MCF 10A (cell line): Measurements from ENCODE around the gene ELFN1. TPM values are rescaled to one million over a fixed set of nuclear protein-coding genes. Genes with fewer than 3 reads are reported as not detected.

ENCODE experiments used
- BruUV-seq: library from RNA; stranded (reverse); fragments of 400-500 nt; replicated peaks from 2 replicates; lab custom pipeline; 2021; lab: Mats Ljungman, UMichigan
- CTCF ChIA-PET: fragments of 300-600 bp; sonication (Branson Sonifier 250); formaldehyde crosslinking; extraction: SDS; loops from one replicate; lab custom pipeline; 2021; ENCODE audit warnings: antibody characterized with exemption, inconsistent platforms; lab: Yijun Ruan, JAX
- POLR2A ChIA-PET: fragments of 300-600, 350-650 bp; sonication (Branson Sonifier 250); formaldehyde crosslinking; extraction: SDS; loops from one replicate; lab custom pipeline; 2020; ENCODE audit warnings: antibody characterized with exemption, inconsistent platforms; lab: Yijun Ruan, JAX
- DNase-seq: peaks from one replicate; pipeline ENCODE4 v3.0.0-alpha.2; 2018; ENCODE audit not compliant: unreplicated experiment
- H3K27ac Mint-ChIP-seq: one replicate; pipeline ENCODE4 v1.8.0; 2022; ENCODE audit warnings: mild to moderate bottlenecking, low read depth, mixed read lengths; ENCODE audit not compliant: unreplicated experiment
- H3K27me3 Mint-ChIP-seq: one replicate; pipeline ENCODE4 v1.8.0; 2022; ENCODE audit warnings: mixed read lengths; ENCODE audit not compliant: insufficient read depth, unreplicated experiment
- H3K36me3 Mint-ChIP-seq: one replicate; pipeline ENCODE4 v1.8.0; 2022; ENCODE audit warnings: mild to moderate bottlenecking, moderate library complexity, mixed read lengths; ENCODE audit not compliant: insufficient read depth, unreplicated experiment
- H3K4me1 Mint-ChIP-seq: one replicate; pipeline ENCODE4 v1.8.0; 2022; ENCODE audit warnings: mixed read lengths; ENCODE audit not compliant: insufficient read depth, unreplicated experiment
- H3K4me3 Mint-ChIP-seq: one replicate; pipeline ENCODE4 v1.8.0; 2022; ENCODE audit warnings: mild to moderate bottlenecking, moderate library complexity, mixed read lengths; ENCODE audit not compliant: unreplicated experiment
- H3K9me3 Mint-ChIP-seq: one replicate; pipeline ENCODE4 v1.8.0; 2022; ENCODE audit warnings: mixed read lengths; ENCODE audit not compliant: unreplicated experiment
- CTCF ChIP-seq: fragments of 200-600 bp; IDR thresholded peaks from one replicate; pipeline ENCODE4 v1.8.0; 2022; ENCODE audit warnings: antibody characterized with exemption, mild to moderate bottlenecking; ENCODE audit not compliant: unreplicated experiment
- intact Hi-C: fragments of 100-400 bp; cut with micrococcal nuclease; formaldehyde crosslinking; loops from 2 replicates; pipeline ENCODE4 v1.14.1; 2022
- total RNA-seq: library from RNA; stranded (reverse); gene quantifications from 2 replicates; pipeline ENCODE4 v1.2.3, GENCODE V29; 2022

Gene ELFN1
- total RNA-seq, 1 experiment from 2014 or later, result not detected

DNA sequence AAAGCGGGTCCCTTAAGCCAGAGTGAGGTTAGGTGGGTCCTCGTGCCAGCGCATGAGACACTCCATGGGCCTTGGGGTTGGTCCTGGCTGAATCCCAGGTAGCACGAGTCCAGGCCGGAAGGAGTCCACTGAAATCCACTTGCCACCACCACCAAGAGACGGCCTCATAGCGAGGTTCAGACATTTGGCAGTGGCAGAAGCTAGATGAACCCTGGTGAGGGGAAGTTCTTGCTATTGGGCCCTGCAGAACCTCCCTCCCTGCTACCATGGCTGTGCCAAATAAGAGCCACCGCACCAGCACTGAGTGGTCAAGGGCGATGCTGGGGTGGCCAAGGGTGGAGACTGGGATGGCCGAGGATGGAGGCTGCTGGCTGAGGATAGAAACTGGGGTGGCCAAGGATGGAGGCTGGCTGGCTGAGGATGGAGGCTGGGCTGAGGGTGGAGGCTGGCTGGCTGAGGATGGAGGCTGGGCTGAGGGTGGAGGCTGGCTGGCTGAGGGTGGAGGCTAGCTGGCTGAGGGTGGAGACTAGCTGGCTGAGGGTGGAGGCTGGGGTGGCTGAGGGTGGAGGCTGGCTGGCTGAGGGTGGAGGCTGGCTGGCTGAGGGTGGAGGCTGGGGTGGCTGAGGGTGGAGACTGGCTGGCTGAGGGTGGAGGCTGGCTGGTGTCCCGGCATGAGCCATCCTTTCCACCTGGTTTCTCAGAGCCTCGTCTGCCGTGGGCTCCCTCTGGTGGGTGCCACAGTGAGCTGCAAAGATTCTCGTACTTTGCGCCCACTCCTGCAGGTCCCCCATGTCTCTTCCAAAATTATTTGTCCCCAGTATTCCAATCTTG lies 88.2 kb downstream of the ELFN1 start:
- DNase-seq, result peak; percentile 17
- Mint-ChIP-seq H3K27me3 (peaks cover 53% of the 10 kb centered on the region), H3K27ac (no peak overlapping the region), H3K4me3 (no peak overlapping the region), H3K36me3 (no peaks in the 10 kb centered on the region), H3K4me1 (no peaks in the 10 kb centered on the region), H3K9me3 (no peaks in the 10 kb centered on the region)
- ChIA-PET CTCF (interaction anchor here (0.7 kb wide), 1 partner anchor 21 kb away, joined by 4 read pairs; no protein-coding TSS in a partner anchor), POLR2A (no interaction called here)
- BruUV-seq, result no TSS peak
- intact Hi-C loops, result no loop called here
- peak; percentile 20 for TF ChIP-seq CTCF

DNA sequence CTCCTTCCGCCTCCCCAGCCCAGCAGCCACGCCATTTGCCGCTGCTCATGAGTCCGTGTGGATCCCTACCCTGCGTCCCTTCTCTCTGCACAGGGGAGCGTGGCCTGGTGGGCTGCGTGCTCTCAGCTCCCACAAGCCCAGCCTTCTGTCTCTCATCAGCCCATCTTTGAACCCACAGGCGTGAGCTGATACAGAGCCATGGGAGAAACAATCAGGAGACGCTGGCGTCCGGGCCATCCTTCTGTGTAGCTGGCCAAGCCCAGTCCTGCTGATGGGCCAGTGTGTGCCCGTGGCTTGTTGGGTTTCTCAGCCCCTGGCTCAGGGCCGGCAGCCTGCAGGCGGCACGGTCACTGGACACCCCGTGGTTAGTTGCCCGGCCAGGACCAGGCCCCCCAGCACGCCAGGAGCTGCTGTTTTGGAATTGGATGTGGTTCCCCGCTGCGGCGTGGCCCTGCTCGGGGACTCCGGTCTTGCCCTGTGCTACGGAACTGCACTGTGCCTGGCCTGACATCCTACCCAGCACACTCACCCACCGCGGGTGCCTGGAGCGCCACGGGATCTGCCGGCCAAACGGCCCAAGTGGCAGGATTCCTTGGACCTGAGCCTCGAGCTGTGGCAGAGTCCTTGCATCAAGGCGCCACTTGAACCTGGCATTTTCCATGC lies 88.9 kb downstream of the ELFN1 start:
- Mint-ChIP-seq H3K4me1 (no peaks in the 10 kb centered on the region), H3K27ac (no peak overlapping the region), H3K4me3 (no peak overlapping the region), H3K27me3 (peaks cover 52% of the 10 kb centered on the region), H3K36me3 (no peaks in the 10 kb centered on the region), H3K9me3 (no peaks in the 10 kb centered on the region)
- intact Hi-C loops, result no loop called here
- POLR2A ChIA-PET, result interaction anchor here (0.6 kb wide), 1 partner anchor 48 kb away, joined by 4 read pairs; no protein-coding TSS in a partner anchor
- CTCF ChIA-PET, result interaction anchor here (0.7 kb wide), 1 partner anchor 22 kb away, joined by 4 read pairs; no protein-coding TSS in a partner anchor
- no peak for TF ChIP-seq CTCF
- DNase-seq, result no peak
- no TSS peak for BruUV-seq

DNA sequence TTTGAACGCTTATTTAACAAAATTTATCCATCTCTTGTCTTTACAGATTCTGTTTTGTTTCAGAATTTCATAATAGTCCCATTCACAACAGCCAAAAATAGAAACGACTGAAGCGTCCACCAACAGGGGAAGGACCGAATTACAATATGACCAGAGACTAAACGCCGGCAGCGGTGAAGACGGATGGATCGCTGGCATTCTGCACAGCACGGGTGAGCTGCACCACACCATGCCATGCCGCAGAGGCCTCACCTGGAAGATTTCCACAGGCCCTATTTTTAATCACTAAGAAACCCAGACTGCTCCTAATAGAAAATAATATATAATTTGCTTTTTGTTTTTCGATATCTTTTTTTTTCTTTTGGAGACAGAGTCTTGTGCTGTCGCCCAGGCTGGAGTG lies 91.0 kb downstream of the ELFN1 start:
- Mint-ChIP-seq H3K4me3 (no peak overlapping the region), H3K9me3 (no peaks in the 10 kb centered on the region), H3K36me3 (no peaks in the 10 kb centered on the region), H3K27me3 (peaks cover 31% of the 10 kb centered on the region), H3K4me1 (no peaks in the 10 kb centered on the region), H3K27ac (no peak overlapping the region)
- CTCF ChIA-PET, result interaction anchor here (0.6 kb wide), 2 partner anchors 98 to 708 kb away, joined by 3 to 4 read pairs; no protein-coding TSS in a partner anchor
- TF ChIP-seq CTCF, result no peak
- DNase-seq, result no peak
- no TSS peak for BruUV-seq
- POLR2A ChIA-PET, result no interaction called here
- intact Hi-C loops, result no loop called here

DNA sequence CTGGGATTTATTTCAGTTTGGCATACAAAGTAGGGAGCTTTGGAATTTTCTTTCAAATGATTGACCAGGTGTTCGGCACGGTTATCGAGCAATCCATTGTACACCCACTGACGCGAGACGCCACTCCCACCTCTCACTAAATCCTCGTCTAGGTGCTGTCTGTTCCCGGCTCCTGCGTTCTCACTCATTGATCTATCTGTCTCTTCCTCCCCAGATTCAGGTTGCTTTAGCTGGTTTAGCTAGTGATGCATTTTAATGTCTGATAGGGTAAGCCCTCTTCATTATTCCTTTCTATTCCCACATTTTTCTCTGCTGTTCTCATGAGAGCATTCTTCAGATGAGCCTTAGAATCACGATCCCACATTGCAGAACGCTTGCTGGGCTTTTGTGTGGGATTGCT lies 91.7 kb downstream of the ELFN1 start:
- BruUV-seq, result no TSS peak
- no peak for TF ChIP-seq CTCF

More for the DNA sequence above, 91.7 kb downstream of the ELFN1 start:
- Mint-ChIP-seq H3K36me3 (no peaks in the 10 kb centered on the region), H3K9me3 (no peaks in the 10 kb centered on the region), H3K27ac (no peak overlapping the region), H3K4me1 (no peaks in the 10 kb centered on the region), H3K27me3 (peaks cover 24% of the 10 kb centered on the region), H3K4me3 (no peak overlapping the region)
- no peak for DNase-seq
- ChIA-PET CTCF (interaction anchor here (0.6 kb wide), 2 partner anchors 99 to 707 kb away, joined by 3 to 4 read pairs; no protein-coding TSS in a partner anchor), POLR2A (no interaction called here)
- intact Hi-C loops, result no loop called here
